Adrenal gland (tissue), 12 donors: ENCODE data around the gene LAMA5. TPM values are rescaled to one million over a fixed set of nuclear protein-coding genes. Genes with fewer than 3 reads are reported as not detected.
A peak's percentile ranks its signal among the peaks of the same experiment; 100 is the strongest.

Source experiments
- DNase-seq, 7 donors: peaks; one replicate each; pipeline ENCODE4 v3.0.0-alpha.2; 2019 to 2020
- H3K27ac ChIP-seq, 5 donors: fragments of 200-600 bp; sonication (generic) in 4 of 5; 1 replicate in 3 of 5; 2 replicates in 2 of 5; pipeline versions ENCODE4 v1.5.1 to v1.8.0; 2016 to 2020; ENCODE audit warnings: mild to moderate bottlenecking in 1 of 5
- H3K27me3 ChIP-seq: fragments of 200-600 bp; 2 replicates; pipeline ENCODE4 v1.8.0; 2021
- H3K36me3 ChIP-seq, 2 donors: fragments of 200-600 bp; replicated peaks in 1 of 2; 1 replicate in 1 of 2; 2 replicates in 1 of 2; pipeline versions ENCODE4 v1.5.1 to v1.8.0; 2018 to 2022
- H3K4me1 ChIP-seq, 2 donors: fragments of 200-600 bp; replicated peaks in 1 of 2; 1 replicate in 1 of 2; 2 replicates in 1 of 2; pipeline versions ENCODE4 v1.5.1 to v1.8.0; 2018 to 2021
- H3K4me3 ChIP-seq, 4 donors: fragments of 200-600 bp; sonication (generic) in 3 of 4; one replicate each; pipeline ENCODE4 v1.5.1; 2016 to 2018
- H3K9me3 ChIP-seq, 3 donors: fragments of 200-600 bp; sonication (generic) in 1 of 3; replicated peaks in 1 of 3; 1 replicate in 2 of 3; 2 replicates in 1 of 3; pipeline versions ENCODE4 v1.5.1 to v1.8.0; 2016 to 2021
- POLR2A ChIP-seq, 2 donors: fragments of 450-650 bp; IDR thresholded peaks; one replicate each; pipeline ENCODE4 v1.6.1; 2017; ENCODE audit warnings: antibody characterized with exemption in 2 of 2, mild to moderate bottlenecking in 2 of 2, moderate library complexity in 1 of 2
- WGBS, 4 donors: extraction: QIAGEN DNeasy Blood & Tissue Kit in 2 of 4; methylation state at CpG; one replicate each; pipeline versions ENCODE4 v1.1.5 to v1.1.7; 2013 to 2017; 5-methylcytosine and 5-hydroxymethylcytosine counted together
- intact Hi-C, 2 donors: fragments of 100-400 bp; cut with DNase I; formaldehyde crosslinking; loops; one replicate each; pipeline versions ENCODE4 v1.14.1 to v1.15.0; 2022 to 2023
- polyA plus RNA-seq, 3 donors: library from polyadenylated mRNA; stranded (reverse); fragments of 200-250 nt in 2 of 3; fragments of 350-450 nt in 1 of 3; fragmentation: Illumina TruSeq in 1 of 3; extraction: RNeasy Lipid Tissue Mini Kit (QIAGEN cat#74804) in 1 of 3; gene quantifications; one replicate each; pipeline ENCODE4 v1.2.3, GENCODE V29; 2013 to 2014
- total RNA-seq, 9 donors: library from RNA; depleted of rRNA in 4 of 9; stranded (reverse); fragments of >200 nt in 4 of 9; fragments of 120-200 nt in 1 of 9; fragmentation: NEBNext Ultra II Directional in 1 of 9; extraction: Animal tissue kit (Norgen Biotek cat#: 25700) in 1 of 9; gene quantifications; one replicate each; pipeline versions ENCODE4 v1.1.0 to v1.2.4, GENCODE V29; 2013 to 2023
- TF ChIP-seq, protein P1 (sequence below), 6 experiments: fragments of 450-650 bp in 4 of 6; fragments of 200-600 bp in 2 of 6; sonication (generic) in 1 of 6; IDR thresholded peaks; 1 replicate in 5 of 6; 2 replicates in 1 of 6; pipeline versions ENCODE4 v1.5.1 to v1.8.0; 2016 to 2021; ENCODE audit warnings: antibody characterized with exemption in 6 of 6, mild to moderate bottlenecking in 2 of 6, moderate library complexity in 1 of 6
- donor health status: healthy with polysubstance abuse.
- donor health status: Bipolar disorder and iron deficiency.
- donor health status: DM: yes; HTN: yes; CAD: no.
- donor health status: DM: no; HTN: no; CAD: no.
- donor health status: DM: no; HTN: no; CAD: no.
- donor health status: DM: yes; HTN: yes; CAD: no.

LAMA5 gene
- total and polyA plus RNA-seq, 12 donors, result 2.0 to 537 (median 100) TPM

DNA sequence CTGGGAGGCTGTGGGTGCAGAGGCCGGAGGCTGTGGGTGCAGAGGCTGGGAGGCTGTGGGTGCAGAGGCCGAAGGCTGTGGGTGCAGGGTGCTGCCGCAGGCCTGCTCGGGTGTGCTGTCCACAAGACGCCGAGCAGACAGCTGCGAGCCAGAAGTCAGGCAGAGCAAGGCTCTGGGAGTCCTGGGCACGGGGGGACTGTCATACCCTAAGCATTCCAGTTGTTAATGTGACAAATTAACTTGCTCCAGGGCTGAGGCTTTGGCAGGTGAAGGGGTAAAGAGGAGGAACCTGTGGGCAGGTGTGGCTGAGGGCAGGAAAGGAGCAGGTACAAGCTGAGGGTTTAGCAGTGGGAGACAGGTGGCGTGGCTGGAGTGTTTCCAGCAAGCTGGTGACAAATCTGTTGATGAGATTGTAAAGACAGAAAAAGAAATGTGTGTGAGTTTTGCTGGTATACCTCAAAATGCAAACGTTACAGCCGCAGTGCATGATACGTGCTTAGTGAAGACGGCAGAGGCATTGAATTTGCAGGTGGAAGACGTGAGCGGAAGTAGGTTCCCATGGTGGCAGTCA lies 78.5 kb downstream of the LAMA5 start:
- Histone ChIP-seq H3K36me3 (peaks cover 0 to 63% of the 10 kb centered on the region in 2 donors), H3K27ac (no peak overlapping the region), H3K4me3 (no peak overlapping the region), H3K27me3 (no peaks in the 10 kb centered on the region), H3K4me1 (no peaks in the 10 kb centered on the region), H3K9me3 (no peaks in the 10 kb centered on the region)
- DNase-seq, result no peak
- intact Hi-C loops, result no loop called here
- no peak for TF ChIP-seq POLR2A (IDR thresholded peaks at IDR 0.05)
- 88 to 96% (median 93%) methylated on average over 13 to 15 of the region's 15 CpGs for WGBS, 4 donors

DNA sequence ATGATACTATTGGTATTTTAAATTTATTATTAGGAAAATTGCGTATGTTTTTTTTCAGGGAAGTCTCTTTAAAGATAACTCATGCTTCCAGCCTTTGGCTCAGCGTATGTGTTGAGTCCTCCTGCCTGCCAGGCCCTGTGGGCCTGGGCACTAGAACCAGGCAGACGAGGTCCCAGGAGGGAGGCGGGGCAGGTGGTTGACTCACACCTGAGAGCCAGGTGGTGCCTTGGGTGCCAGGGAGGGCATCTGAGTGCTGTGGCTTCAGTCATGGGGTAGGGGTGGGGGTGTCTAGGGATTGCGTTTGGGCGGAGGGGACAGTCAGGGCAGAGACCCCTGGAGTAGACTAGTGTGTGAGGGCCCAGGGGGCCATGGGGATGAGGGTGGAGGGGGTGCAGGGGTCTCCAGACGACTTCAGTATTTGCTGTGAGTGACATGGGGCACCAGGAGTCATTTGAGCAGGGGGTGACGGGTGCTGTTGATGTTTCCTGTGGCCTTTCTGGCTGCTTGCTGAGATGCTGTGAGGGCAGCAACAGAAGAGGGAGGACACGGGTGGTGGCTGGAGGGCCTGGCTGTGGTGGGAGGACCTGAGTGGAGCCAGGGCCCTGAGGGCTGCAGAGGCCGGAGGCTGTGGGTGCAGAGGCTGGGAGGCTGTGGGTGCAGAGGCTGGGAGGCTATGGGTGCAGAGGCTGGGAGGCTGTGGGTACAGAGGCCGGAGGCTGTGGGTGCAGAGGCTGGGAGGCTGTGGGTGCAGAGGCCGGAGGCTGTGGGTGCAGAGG lies 79.2 kb downstream of the LAMA5 start:
- WGBS, 4 donors, result 89 to 96% (median 92%) methylated on average over 11 to 12 of the region's 12 CpGs
- no peak overlapping the region for H3K4me3 ChIP-seq
- TF ChIP-seq, protein P1, sequence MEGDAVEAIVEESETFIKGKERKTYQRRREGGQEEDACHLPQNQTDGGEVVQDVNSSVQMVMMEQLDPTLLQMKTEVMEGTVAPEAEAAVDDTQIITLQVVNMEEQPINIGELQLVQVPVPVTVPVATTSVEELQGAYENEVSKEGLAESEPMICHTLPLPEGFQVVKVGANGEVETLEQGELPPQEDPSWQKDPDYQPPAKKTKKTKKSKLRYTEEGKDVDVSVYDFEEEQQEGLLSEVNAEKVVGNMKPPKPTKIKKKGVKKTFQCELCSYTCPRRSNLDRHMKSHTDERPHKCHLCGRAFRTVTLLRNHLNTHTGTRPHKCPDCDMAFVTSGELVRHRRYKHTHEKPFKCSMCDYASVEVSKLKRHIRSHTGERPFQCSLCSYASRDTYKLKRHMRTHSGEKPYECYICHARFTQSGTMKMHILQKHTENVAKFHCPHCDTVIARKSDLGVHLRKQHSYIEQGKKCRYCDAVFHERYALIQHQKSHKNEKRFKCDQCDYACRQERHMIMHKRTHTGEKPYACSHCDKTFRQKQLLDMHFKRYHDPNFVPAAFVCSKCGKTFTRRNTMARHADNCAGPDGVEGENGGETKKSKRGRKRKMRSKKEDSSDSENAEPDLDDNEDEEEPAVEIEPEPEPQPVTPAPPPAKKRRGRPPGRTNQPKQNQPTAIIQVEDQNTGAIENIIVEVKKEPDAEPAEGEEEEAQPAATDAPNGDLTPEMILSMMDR (IDR thresholded peaks at IDR 0.05), result no peak
- no peak for TF ChIP-seq POLR2A (IDR thresholded peaks at IDR 0.05)
- no peak for DNase-seq
- intact Hi-C loops, result no loop called here
- peaks cover 0 to 63% of the 10 kb centered on the region in 2 donors for H3K36me3 ChIP-seq
- no peak overlapping the region for H3K27ac ChIP-seq
- H3K4me1 ChIP-seq, result no peaks in the 10 kb centered on the region
- H3K9me3 ChIP-seq, result no peaks in the 10 kb centered on the region
- no peaks in the 10 kb centered on the region for H3K27me3 ChIP-seq

DNA sequence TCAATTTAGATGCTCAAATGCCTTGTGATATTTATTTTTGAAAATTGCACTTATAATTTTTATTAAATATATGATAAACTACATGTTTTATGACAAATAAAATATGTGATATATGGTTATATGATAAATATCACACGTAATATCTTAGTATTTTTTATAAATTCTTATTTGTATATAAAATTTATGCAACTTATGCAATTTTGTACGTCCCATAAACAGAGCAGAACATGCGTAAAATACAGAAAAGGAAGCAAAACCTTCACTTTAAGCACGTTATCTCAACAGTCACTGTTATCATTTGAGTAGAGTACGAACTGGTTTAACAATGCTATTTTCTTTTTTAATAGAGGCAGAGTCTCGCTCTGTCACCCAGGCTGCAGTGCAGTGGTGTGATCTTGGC lies 80.0 kb downstream of the LAMA5 start:
- Histone ChIP-seq H3K4me1 (no peaks in the 10 kb centered on the region), H3K36me3 (peaks cover 0 to 69% of the 10 kb centered on the region in 2 donors), H3K4me3 (no peak overlapping the region), H3K27ac (no peak overlapping the region), H3K9me3 (no peaks in the 10 kb centered on the region), H3K27me3 (no peaks in the 10 kb centered on the region)
- no peak for DNase-seq
- TF ChIP-seq, protein P1 (IDR thresholded peaks at IDR 0.05), result no peak
- no peak for TF ChIP-seq POLR2A (IDR thresholded peaks at IDR 0.05)
- intact Hi-C loops, result no loop called here
- WGBS, 4 donors, result 84 to 92% (median 91%) methylated on average over 6 of the region's 6 CpGs

DNA sequence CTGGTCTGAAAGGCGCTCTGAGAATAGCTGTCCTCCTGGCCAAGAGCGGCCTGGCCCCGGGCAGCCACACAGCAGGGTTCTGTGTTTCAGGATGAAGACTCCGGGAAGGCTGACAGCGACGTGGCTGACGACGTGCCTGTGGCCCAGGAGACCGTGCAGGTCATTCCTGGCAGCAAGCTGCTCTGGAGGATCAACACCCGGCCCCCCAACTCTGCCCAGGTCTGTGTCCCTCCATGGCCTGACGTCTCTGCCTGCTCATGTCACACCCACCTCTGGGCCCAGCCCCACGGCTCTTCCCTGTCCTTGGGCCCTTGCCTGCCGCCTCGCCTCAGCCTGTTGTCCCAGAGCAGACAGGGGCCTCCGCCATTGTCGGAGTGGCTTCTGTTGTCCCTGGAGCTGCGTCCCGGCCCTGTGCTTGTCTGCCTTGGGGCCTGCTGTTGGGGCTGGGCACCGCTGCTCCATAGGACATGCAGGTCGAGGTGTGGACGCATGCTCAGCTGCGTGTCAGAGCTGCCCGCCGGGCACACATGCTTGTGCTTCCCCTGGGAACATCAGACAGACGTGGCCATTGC lies 80.5 kb downstream of the LAMA5 start:
- H3K27me3 ChIP-seq, result no peaks in the 10 kb centered on the region
- DNase-seq, result no peak

GRCh38 chr20:62285722-62286121 lies 81.4 kb downstream of the LAMA5 start:
- no peaks in the 10 kb centered on the region for H3K9me3 ChIP-seq
- no peaks in the 10 kb centered on the region for H3K27me3 ChIP-seq
- 68 to 82% (median 75%) methylated on average over 17 to 23 of the region's 23 CpGs for WGBS, 4 donors
- peaks cover 0 to 70% of the 10 kb centered on the region in 2 donors for H3K36me3 ChIP-seq
- no peak overlapping the region for H3K27ac ChIP-seq
- TF ChIP-seq, protein P1 (IDR thresholded peaks at IDR 0.05), result no peak
- no peak for TF ChIP-seq POLR2A (IDR thresholded peaks at IDR 0.05)
- no peak overlapping the region for H3K4me3 ChIP-seq
- DNase-seq, result peak in 6 of 7 donors; percentile 40 to 87 (median 62)
- H3K4me1 ChIP-seq, result no peaks in the 10 kb centered on the region
- intact Hi-C loops, result no loop called here

More for the DNA sequence above, 80.5 kb downstream of the LAMA5 start:
- H3K4me3 ChIP-seq, result no peak overlapping the region
- TF ChIP-seq POLR2A (IDR thresholded peaks at IDR 0.05), result no peak
- no peaks in the 10 kb centered on the region for H3K4me1 ChIP-seq
- H3K9me3 ChIP-seq, result no peaks in the 10 kb centered on the region
- H3K36me3 ChIP-seq, result peaks cover 0 to 69% of the 10 kb centered on the region in 2 donors
- H3K27ac ChIP-seq, result no peak overlapping the region
- intact Hi-C loops, result no loop called here
- 80 to 94% (median 88%) methylated on average over 21 to 25 of the region's 25 CpGs for WGBS, 4 donors
